ENCODE data around the gene PTPRJ. TPM values are rescaled to one million over a fixed set of nuclear protein-coding genes. Genes with fewer than 3 reads are reported as not detected.

The PTPRJ gene
- total RNA-seq, 1 experiment from 2014 or later = 15.2 TPM

- no peak for DNase-seq (ENCODE audit: low spot score)
Measured at GRCh38 chr11:47994417-47994816, 14.1 kb downstream of the PTPRJ start.

- no peak for DNase-seq (ENCODE audit: low spot score)
Measured at GRCh38 chr11:47995360-47995769, 15.0 kb downstream of the PTPRJ start.

- no peak for DNase-seq (ENCODE audit: low spot score)
Measured at GRCh38 chr11:47997063-47998053, 17.0 kb downstream of the PTPRJ start.

- DNase-seq (ENCODE audit: low spot score) = no peak
Measured at GRCh38 chr11:47998345-47998732, 18.0 kb downstream of the PTPRJ start.

- DNase-seq (ENCODE audit: low spot score) = no peak
Measured at GRCh38 chr11:47998733-47999359, 18.5 kb downstream of the PTPRJ start.

GRCh38 chr11:48000432-48000831 lies 20.1 kb downstream of the PTPRJ start:
- no peak for DNase-seq (ENCODE audit: low spot score)

- DNase-seq (ENCODE audit: low spot score) = peak; percentile 49
Measured at GRCh38 chr11:48001438-48002021, 21.2 kb downstream of the PTPRJ start.

- DNase-seq (ENCODE audit: low spot score) = no peak
Measured at GRCh38 chr11:48002561-48002960, 22.2 kb downstream of the PTPRJ start.

GRCh38 chr11:48003926-48004325 lies 23.6 kb downstream of the PTPRJ start:
- no peak for DNase-seq (ENCODE audit: low spot score)

- DNase-seq (ENCODE audit: low spot score) = no peak
Measured at GRCh38 chr11:48004456-48004855, 24.1 kb downstream of the PTPRJ start.

GRCh38 chr11:48005136-48005535 lies 24.8 kb downstream of the PTPRJ start:
- no peak for DNase-seq (ENCODE audit: low spot score)

- no peak for DNase-seq (ENCODE audit: low spot score)
Measured at GRCh38 chr11:48005831-48006270, 25.5 kb downstream of the PTPRJ start.

- peak; percentile 55 for DNase-seq (ENCODE audit: low spot score)
Measured at GRCh38 chr11:48006301-48006992, 26.1 kb downstream of the PTPRJ start.

GRCh38 chr11:48007677-48008076 lies 27.3 kb downstream of the PTPRJ start:
- no peak for DNase-seq (ENCODE audit: low spot score)

GRCh38 chr11:48008951-48009270 lies 28.6 kb downstream of the PTPRJ start:
- no peak for DNase-seq (ENCODE audit: low spot score)

- no peak for DNase-seq (ENCODE audit: low spot score)
Measured at GRCh38 chr11:48011102-48011797, 30.9 kb downstream of the PTPRJ start.

- DNase-seq (ENCODE audit: low spot score) = no peak
Measured at GRCh38 chr11:48011798-48012391, 31.5 kb downstream of the PTPRJ start.

GRCh38 chr11:48013269-48013901 lies 33.0 kb downstream of the PTPRJ start:
- peak; percentile 76 for DNase-seq (ENCODE audit: low spot score)

- DNase-seq (ENCODE audit: low spot score) = no peak
Measured at GRCh38 chr11:48014917-48015316, 34.6 kb downstream of the PTPRJ start.

- DNase-seq (ENCODE audit: low spot score) = no peak
Measured at GRCh38 chr11:48017105-48017830, 36.9 kb downstream of the PTPRJ start.
